Stimulated activated CD8-positive, alpha-beta memory T cell treated with anti-CD3 and anti-CD28 coated beads, Interleukin-4, amount 100 ng/mL, for 4 hours (primary cell): ENCODE data around the gene NTRK2.

Experiments
- DNase-seq, 2 donors: peaks; one replicate each; pipeline ENCODE4 v3.0.0-alpha.2; 2020; ENCODE audit warnings: low read depth in 2 of 2, low spot score in 1 of 2

Gene NTRK2

GRCh38 chr9:84778570-84778969 lies 109.0 kb downstream of the NTRK2 start:
- DNase-seq, result no peak

GRCh38 chr9:84779883-84780282 lies 110.4 kb downstream of the NTRK2 start:
- DNase-seq, result no peak

- DNase-seq, result no peak
Observed at GRCh38 chr9:84780385-84780784, 110.9 kb downstream of the NTRK2 start.

- DNase-seq, result no peak
Observed at GRCh38 chr9:84781458-84781857, 111.9 kb downstream of the NTRK2 start.

- no peak for DNase-seq
Observed at GRCh38 chr9:84781931-84782866, 112.7 kb downstream of the NTRK2 start.

GRCh38 chr9:84785792-84786547 lies 116.4 kb downstream of the NTRK2 start:
- no peak for DNase-seq

- DNase-seq, result no peak
Observed at GRCh38 chr9:84788803-84789462, 119.4 kb downstream of the NTRK2 start.

GRCh38 chr9:84789463-84789830 lies 119.9 kb downstream of the NTRK2 start:
- no peak for DNase-seq

- no peak for DNase-seq
Observed at GRCh38 chr9:84791643-84792042, 122.1 kb downstream of the NTRK2 start.

GRCh38 chr9:84793251-84793650 lies 123.7 kb downstream of the NTRK2 start:
- no peak for DNase-seq

- DNase-seq, result no peak
Observed at GRCh38 chr9:84794981-84795637, 125.6 kb downstream of the NTRK2 start.

GRCh38 chr9:84796404-84796803 lies 126.9 kb downstream of the NTRK2 start:
- DNase-seq, result no peak

- no peak for DNase-seq
Observed at GRCh38 chr9:84799251-84799650, 129.7 kb downstream of the NTRK2 start.

- no peak for DNase-seq
Observed at GRCh38 chr9:84804951-84805694, 135.6 kb downstream of the NTRK2 start.

GRCh38 chr9:84807431-84807830 lies 137.9 kb downstream of the NTRK2 start:
- no peak for DNase-seq

GRCh38 chr9:84807870-84808390 lies 138.4 kb downstream of the NTRK2 start:
- no peak for DNase-seq

- no peak for DNase-seq
Observed at GRCh38 chr9:84808416-84808815, 138.9 kb downstream of the NTRK2 start.

GRCh38 chr9:84811072-84811750 lies 141.7 kb downstream of the NTRK2 start:
- DNase-seq, result no peak

GRCh38 chr9:84811751-84812074 lies 142.2 kb downstream of the NTRK2 start:
- DNase-seq, result no peak

GRCh38 chr9:84812355-84812754 lies 142.8 kb downstream of the NTRK2 start:
- DNase-seq, result no peak
